PFSK-1 (cell line): Measurements from ENCODE around the gene CARMIL3.

Experiments used
- POLR2AphosphoS5 ChIP-seq: IDR thresholded peaks from 2 replicates; pipeline ENCODE4 v1.6.1; 2012; ENCODE audit warnings: low read depth, mild to moderate bottlenecking, control low read depth, low read length, moderate library complexity
- REST ChIP-seq, 2 experiments: IDR thresholded peaks; 2 replicates each; pipeline versions ENCODE4 v1.6.1 to v1.8.0; 2011 to 2012; ENCODE audit warnings: low read depth in 2 of 2, low read length in 2 of 2, control low read depth in 1 of 2, inconsistent platforms in 1 of 2, mild to moderate bottlenecking in 1 of 2, moderate library complexity in 1 of 2; ENCODE audit not compliant: insufficient read depth in 1 of 2
- TAF1 ChIP-seq: IDR thresholded peaks from 2 replicates; pipeline ENCODE4 v1.6.1; 2012; ENCODE audit warnings: low read length, control low read depth, borderline replicate concordance; ENCODE audit not compliant: insufficient read depth

GRCh38 chr14:24057867-24058259, 6.1 kb downstream of the CARMIL3 start:
- TF ChIP-seq REST (IDR thresholded peaks at IDR 0.05; ENCODE audit: insufficient read depth in 1 of 2, low read depth in 2 of 2, low read length in 2 of 2) (no peak), POLR2AphosphoS5 (no peak), TAF1 (no peak)
